GM19372 (cell line): ENCODE results near the gene RNF144A.

ENCODE experiments used
- ATAC-seq: cut with Tn5 transposase; IDR thresholded peaks from one replicate; pipeline ENCODE4 v1.9.1; 2021; ENCODE audit warnings: mild to moderate bottlenecking, low read depth, moderate library complexity; ENCODE audit not compliant: unreplicated experiment

RNF144A gene

GRCh38 chr2:6906165-6906741 is 11.0 kb upstream of the RNF144A start:
- ATAC-seq, result no peak

GRCh38 chr2:6908291-6908690 is 8.9 kb upstream of the RNF144A start:
- ATAC-seq, result no peak

GRCh38 chr2:6909431-6910385 is 7.5 kb upstream of the RNF144A start:
- peak; percentile 98 for ATAC-seq

DNA sequence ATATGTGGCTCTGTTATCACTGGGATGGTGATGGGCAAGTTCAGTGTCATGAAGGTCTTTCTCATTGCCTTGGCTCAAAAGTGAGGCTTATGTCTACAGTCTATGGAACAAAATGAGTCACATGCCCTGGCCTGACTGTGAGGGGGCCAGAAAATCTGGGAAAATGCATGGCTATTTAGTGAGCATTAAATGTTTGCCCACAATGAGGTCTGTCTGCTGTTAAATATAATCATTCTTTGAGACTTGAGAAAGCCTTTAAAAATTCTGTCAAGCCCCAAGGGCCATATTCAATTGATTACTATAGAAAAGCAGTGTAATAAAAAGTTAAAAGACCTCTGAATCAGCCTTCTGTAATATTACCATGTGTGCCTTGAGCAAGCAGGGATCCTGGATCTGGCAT is 5.5 kb upstream of the RNF144A start:
- no peak for ATAC-seq

DNA sequence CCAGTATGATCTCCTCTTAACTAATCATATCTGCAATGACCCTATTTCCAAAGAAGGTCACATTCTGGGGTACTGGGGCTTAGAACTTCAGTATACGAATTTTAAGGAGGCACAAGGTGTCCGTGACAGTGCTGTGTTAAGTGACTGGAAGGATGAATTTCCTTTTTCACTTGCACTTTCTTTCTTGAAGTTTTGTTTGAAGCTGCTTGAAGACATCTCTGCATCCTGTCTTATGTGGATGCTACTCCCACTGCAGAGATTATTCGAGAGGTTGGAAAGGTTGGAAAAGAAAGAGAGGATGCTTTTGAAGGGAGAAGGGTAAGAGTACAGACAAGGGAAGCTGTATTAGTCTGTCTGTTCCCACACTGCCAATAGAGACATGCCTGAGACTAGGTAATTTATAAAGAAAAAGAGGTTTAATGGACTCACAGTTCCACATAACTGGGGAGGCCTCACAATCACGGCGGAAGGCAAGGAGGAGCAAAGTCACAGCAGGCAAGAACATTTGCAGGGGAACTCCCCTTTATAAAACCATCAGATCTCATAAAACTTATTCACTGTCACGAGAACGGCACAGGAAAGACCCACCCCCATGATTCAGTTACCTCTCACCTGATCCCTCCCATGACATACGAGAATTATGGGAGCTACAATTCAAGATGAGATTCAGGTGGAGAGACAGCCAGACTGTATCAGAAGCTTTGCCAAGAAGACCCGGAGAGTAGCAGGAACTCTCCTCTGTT is 3.6 kb upstream of the RNF144A start:
- ATAC-seq, result no peak

DNA sequence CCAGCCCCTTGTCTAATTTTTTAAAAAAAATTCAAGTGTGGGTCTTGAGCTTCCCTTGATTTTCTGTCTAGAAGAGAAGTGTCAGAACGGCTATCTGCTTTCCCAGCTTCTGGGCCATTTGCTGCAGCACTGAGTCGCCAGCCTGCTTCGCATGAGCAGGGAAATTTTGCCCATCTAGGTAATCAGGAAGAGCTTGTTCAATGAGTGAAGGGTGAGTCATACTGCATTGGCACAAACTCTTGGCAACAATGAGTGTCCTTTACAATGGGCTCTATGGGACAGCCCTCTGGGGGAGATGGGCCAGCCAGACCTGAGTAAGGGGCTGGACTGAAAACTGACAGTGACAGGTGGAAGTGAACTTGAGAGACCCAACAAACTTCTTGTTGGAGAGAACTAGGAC is 2.4 kb upstream of the RNF144A start:
- ATAC-seq, result no peak

- ATAC-seq, result no peak
These were observed 1.8 kb upstream of the RNF144A start for GRCh38 chr2:6915399-6915798.

DNA sequence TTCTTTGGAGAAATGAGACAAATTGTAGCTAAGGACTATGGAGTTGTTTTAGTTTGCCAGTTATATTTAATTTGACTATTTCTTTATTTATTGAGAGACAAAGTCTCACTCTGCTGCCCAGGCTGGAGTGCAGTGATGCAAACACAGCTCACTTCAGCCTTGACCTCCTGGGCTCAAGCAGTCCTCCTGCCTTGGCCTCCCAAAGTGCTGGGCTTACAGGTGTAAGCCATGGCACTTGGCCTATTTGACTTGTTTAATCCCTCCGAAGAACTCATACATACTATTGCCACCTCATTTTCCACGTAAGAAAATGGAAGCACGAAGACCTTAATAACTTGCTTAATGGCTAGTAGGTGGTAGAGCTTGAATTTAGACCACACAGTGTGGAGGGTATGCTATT is 988 bp upstream of the RNF144A start:
- no peak for ATAC-seq

GRCh38 chr2:6916736-6917070 is 509 bp upstream of the RNF144A start:
- ATAC-seq, result no peak

DNA sequence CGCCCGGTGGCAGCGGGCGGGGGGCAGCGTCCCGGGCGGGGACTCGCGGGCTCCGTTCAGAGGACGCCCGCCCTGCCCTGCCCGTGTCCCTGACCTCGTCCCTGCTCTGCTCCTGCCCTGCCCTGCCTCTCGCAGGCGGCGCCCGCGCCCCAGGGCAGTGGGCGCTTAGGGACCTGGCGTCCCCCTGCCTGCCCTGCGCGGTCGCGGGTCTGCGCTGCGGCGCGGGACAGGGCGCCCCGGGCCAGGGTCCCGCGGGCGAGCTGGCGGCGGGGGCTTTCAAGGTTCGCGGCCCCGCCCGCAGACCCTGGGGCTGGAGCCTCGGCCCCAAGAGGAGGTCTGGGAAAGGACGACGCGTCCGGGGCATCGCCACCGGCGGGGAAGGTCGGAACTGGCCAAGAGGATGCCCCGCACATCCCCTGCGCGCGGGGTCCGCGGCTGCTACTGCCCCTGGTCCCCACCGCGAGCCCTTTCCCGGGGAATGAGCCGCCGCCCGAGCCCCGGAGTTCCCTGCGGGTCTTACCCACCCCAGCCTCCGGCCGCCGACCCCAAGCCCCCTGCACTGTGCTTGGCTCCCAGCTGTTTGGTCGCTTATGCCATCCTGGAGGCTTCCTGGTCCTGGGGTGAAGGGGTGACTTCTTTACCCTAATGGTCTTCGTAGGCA is 679 bp downstream of the RNF144A start:
- peak; percentile 2 for ATAC-seq

- ATAC-seq, result no peak
These were observed 2.9 kb downstream of the RNF144A start for GRCh38 chr2:6919901-6920742.

DNA sequence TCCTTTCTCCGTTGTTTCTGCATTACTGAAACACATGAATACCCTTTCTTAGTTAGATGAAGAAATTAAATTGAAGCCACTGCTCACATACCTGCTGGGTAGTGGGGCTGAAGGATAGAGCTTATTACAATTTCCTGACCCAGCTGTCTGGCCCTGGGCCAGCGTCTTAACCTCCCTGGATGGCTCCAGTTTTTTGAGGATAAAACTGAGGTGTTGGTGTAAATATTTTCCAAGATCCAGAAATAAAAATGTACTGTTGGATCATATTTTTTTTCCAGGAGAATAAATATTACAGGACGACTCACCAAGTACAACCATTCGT is 3.5 kb downstream of the RNF144A start:
- no peak for ATAC-seq

GRCh38 chr2:6921321-6921922 is 4.2 kb downstream of the RNF144A start:
- ATAC-seq, result no peak

GRCh38 chr2:6922201-6922656 is 5.0 kb downstream of the RNF144A start:
- ATAC-seq, result no peak

DNA sequence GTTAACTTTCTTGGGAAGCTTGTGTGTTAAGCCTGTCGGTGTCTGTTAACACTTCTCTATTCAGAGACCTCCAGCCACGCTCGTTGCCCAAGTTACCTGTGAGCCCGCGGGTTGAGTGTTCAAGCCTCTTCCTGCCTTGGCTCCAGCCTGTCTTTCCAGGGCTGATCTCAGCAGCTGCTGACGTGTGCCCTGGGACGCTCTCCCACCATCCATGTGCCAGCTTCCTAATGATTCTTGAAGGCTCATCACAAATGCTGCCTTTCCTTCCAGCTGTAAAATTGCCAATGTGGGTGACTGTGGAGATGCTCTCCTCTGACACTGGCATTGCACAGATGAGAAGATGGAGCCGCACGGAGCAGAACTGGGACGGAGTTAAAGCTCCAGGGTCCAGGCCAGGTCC is 6.1 kb downstream of the RNF144A start:
- no peak for ATAC-seq

DNA sequence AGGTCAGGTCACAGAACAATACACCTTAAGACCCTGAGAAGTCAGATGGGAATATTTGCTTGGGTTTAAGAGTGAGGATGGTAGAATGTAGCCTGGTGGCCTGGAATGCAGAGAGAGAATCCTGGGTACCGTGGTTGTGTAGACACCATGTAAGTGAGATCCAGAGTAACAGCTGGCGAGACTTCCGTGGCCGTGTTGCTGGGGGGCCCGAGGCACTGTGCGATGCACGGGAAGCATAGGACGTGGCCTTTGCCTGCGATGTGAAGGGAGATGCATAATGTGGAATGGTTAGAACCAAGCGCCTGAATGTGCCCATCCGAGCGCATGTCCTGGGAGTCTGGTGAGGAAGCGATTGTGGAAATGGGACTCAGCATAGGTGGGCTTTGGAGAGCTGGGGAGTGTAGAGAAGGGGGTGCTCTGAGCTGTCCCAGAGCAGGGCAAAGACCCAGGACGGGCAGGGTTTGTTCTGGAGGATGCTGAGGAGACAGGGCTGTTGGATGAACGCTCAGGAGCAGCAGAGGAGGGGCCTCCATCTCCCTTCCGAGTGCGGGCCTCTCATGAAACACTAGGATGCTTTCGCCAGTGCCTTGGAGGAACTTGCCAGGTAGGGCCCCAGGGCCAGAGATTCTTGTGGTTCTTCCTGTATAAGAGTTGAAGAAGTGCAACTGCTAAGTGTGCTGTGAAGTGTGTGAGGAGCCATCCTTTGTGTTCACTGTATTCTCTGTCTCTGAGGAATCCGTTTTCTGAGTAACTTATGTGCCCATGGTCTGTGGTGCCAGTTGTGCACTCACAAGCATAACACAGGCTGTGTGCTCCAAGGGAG is 7.1 kb downstream of the RNF144A start:
- ATAC-seq, result no peak

GRCh38 chr2:6924924-6925409 is 7.8 kb downstream of the RNF144A start:
- no peak for ATAC-seq

DNA sequence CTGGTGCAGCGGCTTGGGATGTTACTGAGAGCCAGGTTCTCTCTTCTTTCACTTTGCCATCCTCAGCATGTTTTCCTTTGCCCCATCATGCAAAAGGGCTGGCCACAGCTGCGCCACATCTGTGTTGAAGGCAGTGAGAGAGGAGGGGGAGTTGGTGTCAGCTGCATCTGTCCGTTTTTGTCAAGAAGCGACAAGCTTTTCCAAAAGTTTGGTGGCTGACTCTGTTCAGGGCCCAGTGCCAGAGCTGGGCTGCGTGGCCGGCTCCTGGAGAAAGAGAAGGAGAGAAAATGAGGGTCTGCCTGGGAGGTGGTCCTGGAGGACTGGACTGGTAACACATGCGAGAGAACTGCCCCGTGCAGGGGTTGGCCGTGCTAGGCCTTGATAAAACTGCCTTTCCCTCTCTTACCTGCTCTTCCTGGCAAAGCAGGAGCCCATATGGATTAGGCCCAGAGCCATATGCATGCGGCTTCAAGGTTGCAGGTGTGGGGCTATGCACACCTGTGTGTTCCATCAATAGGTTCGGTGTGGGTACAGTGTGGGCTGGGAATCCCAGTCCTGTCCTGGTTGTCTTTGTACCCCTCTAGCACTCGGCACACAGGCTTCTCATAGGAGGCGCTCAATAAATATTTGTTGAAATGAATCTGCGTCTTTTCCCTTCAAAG is 9.0 kb downstream of the RNF144A start:
- ATAC-seq, result no peak
